ENCODE data around the gene SAPCD1. TPM values are rescaled to one million over a fixed set of nuclear protein-coding genes. Genes with fewer than 3 reads are reported as not detected.
"Not testable (repeated sequence)": the region's sequence is repeated elsewhere in the genome, so short reads cannot be mapped to it uniquely, and the experiment has no call there.

Gene SAPCD1
- total RNA-seq, 8 experiments from 2014 or later: 0.87 to 8.0 (median 2.7) TPM

- Histone ChIP-seq H3K27ac (peak overlapping the region; percentile 100), H3K4me3 (peak overlapping the region; percentile 57 to 89 (median 76)), H3K4me1 (replicated peaks in 1 of 2) (peaks cover 7 to 12% of the 10 kb centered on the region in 2 donors)
- 0 to 54% (median 6%) methylated on average over 1 to 5 of the region's 7 CpGs; no CpG with 5 or more reads in 2 of the 10 experiments for WGBS, 10 experiments
- ATAC-seq (replicated peaks in 6 of 8): peak in 5 of 8 experiments; percentile 0 to 8 (median 2)
- in situ Hi-C loops (cut with MboI; ENCODE audit: low pct_unique_long_range_greater_than_20kb in 2 of 9, low sequenced_read_pairs in 9 of 9, unreplicated experiment in 9 of 9): no loop called here
Measured at GRCh38 chr6:31794294-31794865, 31.9 kb downstream of the SAPCD1 start.

- peak overlapping the region; percentile 100 for H3K27ac ChIP-seq
- peaks cover 7 to 12% of the 10 kb centered on the region in 2 donors for H3K4me1 ChIP-seq (replicated peaks in 1 of 2)
- WGBS, 10 experiments: 0 to 20% (median 4%) methylated on average over 1 to 12 of the region's 44 CpGs; no CpG with 5 or more reads in 7 of the 10 experiments
- in situ Hi-C loops (cut with MboI; ENCODE audit: low pct_unique_long_range_greater_than_20kb in 2 of 9, low sequenced_read_pairs in 9 of 9, unreplicated experiment in 9 of 9): no loop called here
- H3K4me3 ChIP-seq: peak overlapping the region; percentile 57 to 89 (median 76)
- peak; percentile 14 to 50 (median 24) for ATAC-seq (replicated peaks in 6 of 8)
Measured at GRCh38 chr6:31794866-31795615, 32.6 kb downstream of the SAPCD1 start.

GRCh38 chr6:31795616-31796298 lies 33.3 kb downstream of the SAPCD1 start, which contains the start of gene VARS1:
Gene VARS1, minus strand, starts transcription at chr6:31795752. Its CDS starts 535 bp downstream, at chr6:31795217.
- peak within 1 kb of the TSS; percentile 100 for H3K27ac ChIP-seq
- peaks cover 7 to 12% of the 10 kb centered on the region in 2 donors for H3K4me1 ChIP-seq (replicated peaks in 1 of 2)
- in situ Hi-C loops (cut with MboI; ENCODE audit: low pct_unique_long_range_greater_than_20kb in 2 of 9, low sequenced_read_pairs in 9 of 9, unreplicated experiment in 9 of 9): no loop called here
- 0 to 30% (median 7%) methylated on average over 2 to 19 of the region's 75 CpGs; no CpG with 5 or more reads in 4 of the 10 experiments for WGBS, 10 experiments
- peak; percentile 83 to 91 (median 86) for ATAC-seq (replicated peaks in 6 of 8)
- H3K4me3 ChIP-seq: peak within 1 kb of the TSS; percentile 57 to 89 (median 76)

- no peak for ATAC-seq (replicated peaks in 6 of 8)
- 58 to 100% (median 83%) methylated on average over 1 to 2 of the region's 2 CpGs; no CpG with 5 or more reads in 3 of the 10 experiments for WGBS, 10 experiments
- in situ Hi-C loops (cut with MboI; ENCODE audit: low pct_unique_long_range_greater_than_20kb in 2 of 9, low sequenced_read_pairs in 9 of 9, unreplicated experiment in 9 of 9): no loop called here
- Histone ChIP-seq H3K4me1 (replicated peaks in 1 of 2) (peaks cover 7 to 12% of the 10 kb centered on the region in 2 donors), H3K4me3 (no peak overlapping the region), H3K27ac (no peak overlapping the region)
Measured at GRCh38 chr6:31796993-31797385, 34.5 kb downstream of the SAPCD1 start.

- in situ Hi-C loops (cut with MboI; ENCODE audit: low pct_unique_long_range_greater_than_20kb in 2 of 9, low sequenced_read_pairs in 9 of 9, unreplicated experiment in 9 of 9): no loop called here
- Histone ChIP-seq H3K4me1 (replicated peaks in 1 of 2) (peaks cover 7 to 12% of the 10 kb centered on the region in 2 donors), H3K27ac (no peak overlapping the region), H3K4me3 (no peak overlapping the region)
- WGBS, 10 experiments: 78 to 100% (median 85%) methylated on average over 1 to 5 of the region's 5 CpGs; no CpG with 5 or more reads in 6 of the 10 experiments
- no peak for ATAC-seq (replicated peaks in 6 of 8)
Measured at GRCh38 chr6:31797588-31797987, 35.1 kb downstream of the SAPCD1 start.

GRCh38 chr6:31799781-31800180 lies 37.3 kb downstream of the SAPCD1 start:
- in situ Hi-C loops (cut with MboI; ENCODE audit: low pct_unique_long_range_greater_than_20kb in 2 of 9, low sequenced_read_pairs in 9 of 9, unreplicated experiment in 9 of 9): no loop called here
- Histone ChIP-seq H3K4me1 (replicated peaks in 1 of 2) (peaks cover 0 to 4% of the 10 kb centered on the region in 2 donors), H3K4me3 (no peak overlapping the region), H3K27ac (no peak overlapping the region)
- ATAC-seq (replicated peaks in 6 of 8): no peak
- WGBS, 10 experiments: 37 to 100% (median 93%) methylated on average over 1 to 10 of the region's 12 CpGs; no CpG with 5 or more reads in 1 of the 10 experiments

GRCh38 chr6:31801031-31801927 lies 38.8 kb downstream of the SAPCD1 start:
- H3K4me1 ChIP-seq (replicated peaks in 1 of 2); ATAC-seq (replicated peaks in 6 of 8); in situ Hi-C loops (cut with MboI; ENCODE audit: low pct_unique_long_range_greater_than_20kb in 2 of 9, low sequenced_read_pairs in 9 of 9, unreplicated experiment in 9 of 9); H3K27ac ChIP-seq; H3K4me3 ChIP-seq: not testable (repeated sequence)
- 75 to 100% (median 97%) methylated on average over 1 to 6 of the region's 8 CpGs for WGBS, 10 experiments

GRCh38 chr6:31805939-31806469 lies 43.5 kb downstream of the SAPCD1 start:
- 0 to 35% (median 9%) methylated on average over 1 to 7 of the region's 7 CpGs; no CpG with 5 or more reads in 3 of the 10 experiments for WGBS, 10 experiments
- Histone ChIP-seq H3K27ac (peak overlapping the region; percentile 64 to 83), H3K4me1 (replicated peaks in 1 of 2) (peaks cover 5 to 11% of the 10 kb centered on the region in 2 donors), H3K4me3 (peak overlapping the region; percentile 42 to 75 (median 57))
- in situ Hi-C loops (cut with MboI; ENCODE audit: low pct_unique_long_range_greater_than_20kb in 2 of 9, low sequenced_read_pairs in 9 of 9, unreplicated experiment in 9 of 9): no loop called here
- ATAC-seq (replicated peaks in 6 of 8): peak in 2 of 8 experiments; percentile 6 to 7

GRCh38 chr6:31806470-31807272 lies 44.2 kb downstream of the SAPCD1 start, which contains the start of gene LSM2:
Gene LSM2, minus strand, starts transcription at chr6:31806966. Its CDS starts 209 bp downstream, at chr6:31806757.
- peak within 1 kb of the TSS; percentile 64 to 83 for H3K27ac ChIP-seq
- peaks cover 5 to 11% of the 10 kb centered on the region in 2 donors for H3K4me1 ChIP-seq (replicated peaks in 1 of 2)
- ATAC-seq (replicated peaks in 6 of 8): peak; percentile 96 to 98 (median 98)
- in situ Hi-C loops (cut with MboI; ENCODE audit: low pct_unique_long_range_greater_than_20kb in 2 of 9, low sequenced_read_pairs in 9 of 9, unreplicated experiment in 9 of 9): no loop called here
- H3K4me3 ChIP-seq: peak within 1 kb of the TSS; percentile 42 to 75 (median 57)
- WGBS, 10 experiments: 0 to 4% (median 1%) methylated on average over 1 to 20 of the region's 51 CpGs; no CpG with 5 or more reads in 2 of the 10 experiments

GRCh38 chr6:31808599-31808998 lies 46.1 kb downstream of the SAPCD1 start:
- WGBS, 10 experiments: 83 to 100% (median 92%) methylated on average over 4 to 10 of the region's 10 CpGs; no CpG with 5 or more reads in 3 of the 10 experiments
- ATAC-seq (replicated peaks in 6 of 8); H3K4me3 ChIP-seq; H3K27ac ChIP-seq; in situ Hi-C loops (cut with MboI; ENCODE audit: low pct_unique_long_range_greater_than_20kb in 2 of 9, low sequenced_read_pairs in 9 of 9, unreplicated experiment in 9 of 9): not testable (repeated sequence)
- peaks cover 7 to 16% of the 10 kb centered on the region in 2 donors for H3K4me1 ChIP-seq (replicated peaks in 1 of 2)

- Histone ChIP-seq H3K4me1 (replicated peaks in 1 of 2) (peaks cover 7 to 16% of the 10 kb centered on the region in 2 donors), H3K4me3 (no peak overlapping the region), H3K27ac (no peak overlapping the region)
- 80 to 100% (median 89%) methylated on average over 1 to 12 of the region's 12 CpGs; no CpG with 5 or more reads in 4 of the 10 experiments for WGBS, 10 experiments
- no peak for ATAC-seq (replicated peaks in 6 of 8)
- in situ Hi-C loops (cut with MboI; ENCODE audit: low pct_unique_long_range_greater_than_20kb in 2 of 9, low sequenced_read_pairs in 9 of 9, unreplicated experiment in 9 of 9): no loop called here
Measured at GRCh38 chr6:31811645-31812044, 49.2 kb downstream of the SAPCD1 start.
